Transverse colon (tissue), 4 donors: ENCODE measurements around the gene PRKCA. TPM values are rescaled to one million over a fixed set of nuclear protein-coding genes. Genes with fewer than 3 reads are reported as not detected.
A peak's percentile ranks its signal among the peaks of the same experiment; 100 is the strongest.

Experiments used
- DNase-seq: peaks from one replicate; pipeline ENCODE4 v3.0.0-alpha.2; 2019
- H3K27ac ChIP-seq, 4 donors: fragments of 200-600 bp; sonication (generic); 2 replicates each; pipeline ENCODE4 v1.5.1; 2016 to 2018; ENCODE audit warnings: inconsistent platforms in 4 of 4
- H3K27me3 ChIP-seq: fragments of 200-600 bp; sonication (generic); 2 replicates; pipeline ENCODE4 v1.5.1; 2017; ENCODE audit warnings: inconsistent platforms
- H3K36me3 ChIP-seq, 4 donors: fragments of 200-600 bp; sonication (generic); 2 replicates each; pipeline ENCODE4 v1.5.1; 2017 to 2019; ENCODE audit warnings: inconsistent platforms in 4 of 4
- H3K4me1 ChIP-seq, 4 donors: fragments of 200-600 bp; sonication (generic); 2 replicates each; pipeline ENCODE4 v1.5.1; 2017 to 2020; ENCODE audit warnings: inconsistent platforms in 4 of 4
- H3K4me3 ChIP-seq, 4 donors: fragments of 200-600 bp; sonication (generic); 1 replicate in 1 of 4; 2 replicates in 3 of 4; pipeline versions ENCODE4 v1.5.1 to v1.6.1; 2017 to 2019; ENCODE audit warnings: inconsistent platforms in 4 of 4
- H3K9me3 ChIP-seq, 2 donors: fragments of 200-600 bp; sonication (generic); 2 replicates each; pipeline ENCODE4 v1.5.1; 2017 to 2019; ENCODE audit warnings: inconsistent platforms in 2 of 2
- EP300 ChIP-seq: sonication (generic); formaldehyde crosslinking; IDR thresholded peaks from one replicate; pipeline ENCODE4 v1.6.1; 2017; ENCODE audit warnings: antibody characterized with exemption, low read depth
- POLR2A ChIP-seq: fragments of 450-650 bp; IDR thresholded peaks from one replicate; pipeline ENCODE4 v1.6.1; 2016; ENCODE audit warnings: antibody characterized with exemption, mild to moderate bottlenecking, moderate library complexity
- POLR2AphosphoS5 ChIP-seq, 3 donors: sonication (generic); formaldehyde crosslinking; IDR thresholded peaks; one replicate each; pipeline ENCODE4 v1.6.1; 2016; ENCODE audit warnings: antibody characterized with exemption in 3 of 3
- WGBS, 2 donors: methylation state at CpG; one replicate each; pipeline ENCODE4 v1.1.5; 2018; ENCODE audit warnings: low coverage in 1 of 2; 5-methylcytosine and 5-hydroxymethylcytosine counted together
- in situ Hi-C, 4 donors: fragments of 200-750 bp; cut with MboI; loops; one replicate each; pipeline versions ENCODE4 v1.15.0 to v1.15.1; 2017; ENCODE audit warnings: low sequenced_read_pairs in 3 of 4, low pct_ligation_motif_present in 1 of 4, low pct_unique_long_range_greater_than_20kb in 1 of 4
- intact Hi-C: fragments of 100-400 bp; cut with DNase I; formaldehyde crosslinking; loops from one replicate; pipeline ENCODE4 v1.15.1; 2023; ENCODE audit warnings: low total_unique reads
- total RNA-seq, 4 donors: library from RNA; depleted of rRNA; stranded (reverse); fragments of >200 nt; gene quantifications; one replicate each; pipeline ENCODE4 v1.1.0, GENCODE V29; 2016
- TF ChIP-seq, protein P1 (sequence below), 5 experiments: fragments of 200-600 bp in 3 of 5; fragments of 450-650 bp in 2 of 5; sonication (generic) in 3 of 5; IDR thresholded peaks; 1 replicate in 2 of 5; 2 replicates in 3 of 5; pipeline ENCODE4 v1.5.1; 2016 to 2017; ENCODE audit warnings: antibody characterized with exemption in 5 of 5, inconsistent platforms in 3 of 5, mild to moderate bottlenecking in 2 of 5, moderate library complexity in 1 of 5

Gene PRKCA
- total RNA-seq, 4 donors from 2014 or later: 16.1 to 49.7 (median 31.7) TPM

DNA sequence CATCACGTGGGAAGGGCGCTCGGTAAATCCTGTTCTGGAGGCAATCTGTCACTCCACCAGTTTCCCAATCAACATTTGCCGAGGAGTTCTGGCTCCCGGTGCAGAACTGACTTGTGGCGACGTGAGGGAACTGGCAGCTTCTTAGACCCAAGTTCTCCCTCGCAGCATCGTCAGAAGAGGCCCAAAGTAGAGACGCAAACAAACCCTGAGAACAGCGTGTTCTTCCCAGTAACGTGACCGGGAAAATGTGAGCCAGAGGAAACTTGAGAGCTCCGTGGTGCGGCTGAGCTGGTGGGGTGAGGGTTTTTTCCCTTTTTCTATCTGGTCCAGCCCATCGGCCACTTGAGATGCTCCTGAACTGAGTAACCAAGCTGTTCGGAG lies 373.6 kb downstream of the PRKCA start:
- H3K27me3 ChIP-seq: no peaks in the 10 kb centered on the region
- in situ Hi-C loops: loop anchor here in 2 of 4 donors (10.0 kb wide), 1 partner anchor 421 kb away; no protein-coding TSS in a partner anchor
- peaks cover 3 to 36% (median 31%) of the 10 kb centered on the region in 4 donors for H3K4me1 ChIP-seq
- TF ChIP-seq EP300 (no peak), POLR2A (no peak), POLR2AphosphoS5 (IDR thresholded peaks at IDR 0.05) (no peak)
- TF ChIP-seq, protein P1, sequence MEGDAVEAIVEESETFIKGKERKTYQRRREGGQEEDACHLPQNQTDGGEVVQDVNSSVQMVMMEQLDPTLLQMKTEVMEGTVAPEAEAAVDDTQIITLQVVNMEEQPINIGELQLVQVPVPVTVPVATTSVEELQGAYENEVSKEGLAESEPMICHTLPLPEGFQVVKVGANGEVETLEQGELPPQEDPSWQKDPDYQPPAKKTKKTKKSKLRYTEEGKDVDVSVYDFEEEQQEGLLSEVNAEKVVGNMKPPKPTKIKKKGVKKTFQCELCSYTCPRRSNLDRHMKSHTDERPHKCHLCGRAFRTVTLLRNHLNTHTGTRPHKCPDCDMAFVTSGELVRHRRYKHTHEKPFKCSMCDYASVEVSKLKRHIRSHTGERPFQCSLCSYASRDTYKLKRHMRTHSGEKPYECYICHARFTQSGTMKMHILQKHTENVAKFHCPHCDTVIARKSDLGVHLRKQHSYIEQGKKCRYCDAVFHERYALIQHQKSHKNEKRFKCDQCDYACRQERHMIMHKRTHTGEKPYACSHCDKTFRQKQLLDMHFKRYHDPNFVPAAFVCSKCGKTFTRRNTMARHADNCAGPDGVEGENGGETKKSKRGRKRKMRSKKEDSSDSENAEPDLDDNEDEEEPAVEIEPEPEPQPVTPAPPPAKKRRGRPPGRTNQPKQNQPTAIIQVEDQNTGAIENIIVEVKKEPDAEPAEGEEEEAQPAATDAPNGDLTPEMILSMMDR (IDR thresholded peaks at IDR 0.05): no peak
- no peaks in the 10 kb centered on the region for H3K36me3 ChIP-seq
- WGBS, 2 donors: 78% methylated on average over 17 of the region's 17 CpGs; no CpG with 5 or more reads in 1 of the 2 donors
- DNase-seq: no peak
- H3K9me3 ChIP-seq: no peaks in the 10 kb centered on the region
- peak overlapping the region; percentile 82 to 85 (median 84) for H3K27ac ChIP-seq
- H3K4me3 ChIP-seq: no peak overlapping the region
- intact Hi-C loops: no loop called here

DNA sequence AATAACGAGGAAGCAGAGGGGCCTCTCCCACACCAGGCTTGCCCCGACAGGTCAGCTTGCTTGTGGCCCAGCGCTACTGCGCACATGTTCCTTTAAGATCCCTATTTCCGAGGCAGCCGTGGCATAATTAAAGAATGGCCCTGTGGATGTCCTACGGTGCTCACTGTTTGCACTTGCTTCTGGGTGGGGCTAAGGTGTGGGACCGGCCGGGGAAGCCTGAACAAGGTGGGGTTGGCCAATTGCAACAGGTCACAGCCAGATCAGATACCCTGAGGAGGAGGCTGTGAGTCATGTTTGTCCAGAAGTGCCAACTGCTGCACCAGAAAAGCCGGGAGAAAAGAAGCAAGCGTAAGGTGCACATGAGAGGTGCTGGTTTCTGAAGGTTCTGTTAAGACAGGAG lies 374.0 kb downstream of the PRKCA start:
- peak; percentile 89 for DNase-seq
- no peaks in the 10 kb centered on the region for H3K9me3 ChIP-seq
- in situ Hi-C loops: loop anchor here in 2 of 4 donors (10.0 kb wide), 1 partner anchor 422 kb away; no protein-coding TSS in a partner anchor
- intact Hi-C loops: no loop called here
- H3K27ac ChIP-seq: peak overlapping the region; percentile 82 to 85 (median 84)
- H3K27me3 ChIP-seq: no peaks in the 10 kb centered on the region
- 69% methylated on average over 11 of the region's 11 CpGs; no CpG with 5 or more reads in 1 of the 2 donors for WGBS, 2 donors
- no peaks in the 10 kb centered on the region for H3K36me3 ChIP-seq
- no peak overlapping the region for H3K4me3 ChIP-seq
- H3K4me1 ChIP-seq: peaks cover 3 to 36% (median 31%) of the 10 kb centered on the region in 4 donors
- TF ChIP-seq POLR2AphosphoS5 (IDR thresholded peaks at IDR 0.05): peak; percentile 38 to 83 (median 80)
- TF ChIP-seq, protein P1 (IDR thresholded peaks at IDR 0.05): no peak
- TF ChIP-seq POLR2A: peak; percentile 67

DNA sequence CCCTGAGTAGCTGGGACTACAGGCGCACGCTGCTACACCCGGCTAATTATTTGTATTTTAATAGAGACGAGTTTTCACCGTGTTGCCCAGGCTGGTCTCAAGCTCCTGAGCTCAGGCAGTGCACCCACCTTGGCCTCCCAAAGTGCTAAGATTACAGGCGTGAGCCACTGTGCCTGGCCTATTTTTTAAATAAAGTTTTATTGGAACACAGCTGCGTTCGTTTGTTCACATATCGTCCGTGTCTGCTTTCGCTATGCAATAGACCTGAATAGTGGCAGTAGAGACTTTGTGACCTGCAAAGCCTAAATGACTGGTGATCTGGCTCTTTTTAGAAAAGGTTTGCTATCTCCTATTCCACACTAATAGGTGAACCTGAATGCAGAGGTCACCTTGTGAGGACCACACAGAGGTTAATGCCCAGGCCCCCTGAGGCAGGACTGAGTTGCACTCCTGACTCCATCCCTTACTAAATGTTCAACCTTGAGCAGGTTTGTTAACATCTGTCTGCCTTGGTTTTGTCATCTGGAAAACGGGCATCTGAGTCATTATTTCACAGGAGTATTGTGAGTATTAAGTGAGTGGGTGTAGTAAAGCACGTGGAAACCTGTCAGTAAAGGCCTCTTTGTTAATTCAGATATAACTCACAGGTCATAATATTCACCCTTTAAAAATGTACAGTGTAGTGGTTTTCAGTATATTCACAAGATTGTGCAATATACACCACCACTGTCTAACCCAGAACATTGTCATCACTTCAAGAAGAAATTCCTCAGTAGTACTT lies 375.0 kb downstream of the PRKCA start:
- DNase-seq: no peak
- H3K9me3 ChIP-seq: no peaks in the 10 kb centered on the region
- in situ Hi-C loops (loop anchor here in 2 of 4 donors (10.0 kb wide), 1 partner anchor 423 kb away; no protein-coding TSS in a partner anchor), intact Hi-C loops (no loop called here)
- H3K36me3 ChIP-seq: no peaks in the 10 kb centered on the region
- TF ChIP-seq POLR2A: no peak
- TF ChIP-seq, protein P1 (IDR thresholded peaks at IDR 0.05): no peak
- TF ChIP-seq EP300: no peak
- TF ChIP-seq POLR2AphosphoS5 (IDR thresholded peaks at IDR 0.05): no peak
- H3K27ac ChIP-seq: peak overlapping the region; percentile 82 to 85 (median 84)
- H3K4me3 ChIP-seq: no peak overlapping the region
- peaks cover 3 to 33% (median 31%) of the 10 kb centered on the region in 4 donors for H3K4me1 ChIP-seq
- 89% methylated on average over 13 of the region's 13 CpGs; no CpG with 5 or more reads in 1 of the 2 donors for WGBS, 2 donors
- H3K27me3 ChIP-seq: no peaks in the 10 kb centered on the region

DNA sequence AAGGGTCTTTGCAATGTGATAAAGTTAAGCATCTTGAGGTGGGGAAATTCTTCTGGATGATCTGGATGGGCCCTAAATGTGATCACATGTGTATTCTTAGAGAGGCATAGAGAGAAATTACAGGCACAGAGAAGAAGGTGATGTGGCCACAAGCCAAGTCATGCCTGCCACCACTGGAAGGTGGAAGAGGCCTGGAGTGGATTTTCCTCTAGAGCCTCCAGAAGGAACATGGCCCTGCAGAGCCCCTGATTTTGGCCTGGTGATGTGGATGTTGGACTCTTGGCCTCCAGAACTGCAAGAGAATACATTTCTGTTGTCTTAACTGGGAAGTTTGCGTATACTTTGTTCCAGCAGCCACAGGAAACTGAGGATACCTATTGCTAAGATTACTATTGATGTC lies 375.6 kb downstream of the PRKCA start:
- in situ Hi-C loops: loop anchor here in 2 of 4 donors (10.0 kb wide), 1 partner anchor 423 kb away; no protein-coding TSS in a partner anchor
- intact Hi-C loops: no loop called here

More for the DNA sequence above, 375.6 kb downstream of the PRKCA start:
- WGBS, 2 donors: 100% methylated on average over 1 of the region's 1 CpG; no CpG with 5 or more reads in 1 of the 2 donors
- no peak overlapping the region for H3K4me3 ChIP-seq
- H3K36me3 ChIP-seq: no peaks in the 10 kb centered on the region
- DNase-seq: no peak
- peaks cover 3 to 29% (median 28%) of the 10 kb centered on the region in 4 donors for H3K4me1 ChIP-seq
- H3K27ac ChIP-seq: no peak overlapping the region
- no peaks in the 10 kb centered on the region for H3K27me3 ChIP-seq
- no peaks in the 10 kb centered on the region for H3K9me3 ChIP-seq
- TF ChIP-seq POLR2A: no peak
- TF ChIP-seq EP300: no peak
- TF ChIP-seq POLR2AphosphoS5 (IDR thresholded peaks at IDR 0.05): no peak
- TF ChIP-seq, protein P1 (IDR thresholded peaks at IDR 0.05): no peak
